ENCODE data around the gene NOS1AP.
"Not testable (repeated sequence)": the region's sequence is repeated elsewhere in the genome, so short reads cannot be mapped to it uniquely, and the experiment has no call there.

The NOS1AP gene

DNA sequence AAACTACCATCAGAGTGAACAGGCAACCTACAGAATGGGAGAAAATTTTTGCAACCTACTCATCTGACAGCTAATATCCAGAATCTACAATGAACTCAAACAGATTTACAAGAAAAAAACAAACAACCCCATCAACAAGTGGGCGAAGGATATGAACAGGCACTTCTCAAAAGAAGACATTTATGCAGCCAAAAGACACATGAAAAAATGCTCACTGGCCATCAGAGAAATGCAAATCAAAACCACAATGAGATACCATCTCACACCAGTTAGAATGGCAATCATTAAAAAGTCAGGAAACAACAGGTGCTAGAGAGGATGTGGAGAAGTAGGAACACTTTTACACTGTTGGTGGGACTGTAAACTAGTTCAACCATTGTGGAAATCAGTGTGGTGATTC lies 104.1 kb downstream of the NOS1AP start:
- not testable (repeated sequence) for DNase-seq

DNA sequence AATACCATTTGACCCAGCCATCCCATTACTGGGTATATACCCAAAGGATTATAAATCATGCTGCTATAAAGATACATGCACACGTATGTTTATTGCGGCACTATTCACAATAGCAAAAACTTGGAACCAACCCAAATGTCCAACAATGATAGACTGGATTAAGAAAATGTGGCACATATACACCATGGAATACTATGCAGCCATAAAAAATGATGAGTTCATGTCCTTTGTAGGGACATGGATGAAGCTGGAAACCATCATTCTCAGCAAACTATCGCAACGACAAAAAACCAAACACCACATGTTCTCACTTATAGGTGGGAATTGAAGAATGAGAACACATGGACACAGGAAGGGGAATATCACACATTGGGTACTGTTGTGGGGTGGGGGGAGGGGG lies 104.5 kb downstream of the NOS1AP start:
- DNase-seq = not testable (repeated sequence)

DNA sequence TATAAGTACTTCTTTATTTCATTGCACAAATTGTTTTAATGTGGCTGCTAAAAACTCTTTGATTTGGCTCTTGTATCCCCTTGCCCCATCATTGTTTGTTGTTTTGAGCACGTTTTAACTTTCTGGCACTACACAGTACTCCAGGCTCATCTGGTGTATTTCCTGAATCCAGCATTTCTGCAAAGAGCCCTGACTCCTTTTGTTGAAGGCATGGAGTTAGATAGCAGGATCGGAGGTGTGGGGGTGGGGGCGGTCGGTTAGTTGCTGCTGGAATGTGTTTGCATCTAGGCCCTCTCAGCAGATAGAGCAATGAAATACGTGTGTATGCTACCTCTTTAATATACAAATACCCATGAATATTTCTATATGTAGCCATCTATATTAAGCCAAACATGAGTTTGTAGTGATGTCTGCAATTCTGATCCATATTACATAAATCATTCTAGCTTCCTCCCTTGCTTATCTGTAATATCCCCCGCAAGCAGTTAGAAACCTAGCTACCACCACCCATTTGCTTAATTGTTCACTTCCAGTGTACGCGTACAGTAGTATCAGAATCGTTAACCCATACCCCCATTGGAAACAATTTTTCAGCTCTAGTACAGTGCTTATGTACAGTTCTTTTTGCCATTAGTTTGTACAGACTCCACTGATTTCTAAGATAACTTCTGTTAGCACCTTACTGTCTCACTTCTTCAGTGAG lies 106.0 kb downstream of the NOS1AP start:
- DNase-seq = no peak

DNA sequence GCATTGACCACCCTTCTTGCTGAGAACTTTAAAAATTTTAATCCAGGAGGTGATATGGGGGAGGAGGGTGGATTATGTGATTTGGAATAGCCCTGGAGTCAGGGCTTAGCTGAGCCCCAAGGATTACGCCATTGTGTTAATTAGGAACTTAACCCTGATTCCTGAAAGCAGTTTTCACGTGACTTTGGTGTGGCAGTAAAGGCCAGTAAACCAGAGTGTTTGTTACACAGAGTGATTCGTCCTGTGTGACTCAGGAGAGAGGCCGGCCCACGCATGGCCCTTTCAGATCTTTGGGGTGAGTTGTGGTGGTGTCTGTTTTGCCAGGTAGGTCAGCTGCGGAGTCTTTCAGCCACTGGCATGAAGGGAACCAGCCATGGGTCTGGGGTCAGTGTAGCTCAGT lies 107.6 kb downstream of the NOS1AP start:
- DNase-seq = no peak

DNA sequence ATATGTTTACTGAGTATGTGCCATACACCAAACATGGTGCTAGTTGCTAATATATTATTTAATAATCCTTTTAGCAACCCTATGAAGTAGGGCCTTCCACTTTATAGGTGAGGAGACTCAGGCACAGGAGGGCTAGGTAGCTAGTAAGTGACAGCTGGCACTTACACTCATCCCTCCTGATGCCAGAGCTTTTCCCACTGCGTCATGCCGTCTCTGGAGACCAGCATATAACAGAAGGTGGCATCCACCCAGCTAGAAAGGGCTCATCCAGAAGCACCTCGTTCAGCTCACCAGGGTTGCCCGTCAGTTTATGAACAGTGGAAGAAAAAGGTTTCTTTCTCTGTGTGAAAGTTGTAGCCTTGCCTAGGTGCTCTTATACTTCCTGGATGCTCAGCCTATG lies 108.9 kb downstream of the NOS1AP start:
- no peak for DNase-seq

DNA sequence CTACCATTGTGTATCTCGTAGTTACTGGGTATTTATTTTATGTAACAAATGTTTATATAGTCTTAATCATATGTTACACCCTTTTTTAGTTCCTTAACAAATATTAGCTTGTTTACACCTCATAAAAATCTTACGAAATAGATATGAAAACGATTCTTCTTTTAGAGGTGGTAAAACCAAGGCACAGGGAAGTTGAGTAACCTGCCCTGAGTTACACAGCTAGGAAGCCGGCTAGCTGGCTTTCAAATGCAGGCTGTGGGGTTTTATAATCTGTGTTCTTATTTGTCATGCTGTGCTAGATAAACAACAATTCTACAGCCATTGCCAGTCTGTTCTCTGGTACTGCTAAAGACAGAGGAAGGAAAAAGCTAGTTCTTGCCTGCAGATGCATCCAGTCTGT lies 109.6 kb downstream of the NOS1AP start:
- DNase-seq = no peak

DNA sequence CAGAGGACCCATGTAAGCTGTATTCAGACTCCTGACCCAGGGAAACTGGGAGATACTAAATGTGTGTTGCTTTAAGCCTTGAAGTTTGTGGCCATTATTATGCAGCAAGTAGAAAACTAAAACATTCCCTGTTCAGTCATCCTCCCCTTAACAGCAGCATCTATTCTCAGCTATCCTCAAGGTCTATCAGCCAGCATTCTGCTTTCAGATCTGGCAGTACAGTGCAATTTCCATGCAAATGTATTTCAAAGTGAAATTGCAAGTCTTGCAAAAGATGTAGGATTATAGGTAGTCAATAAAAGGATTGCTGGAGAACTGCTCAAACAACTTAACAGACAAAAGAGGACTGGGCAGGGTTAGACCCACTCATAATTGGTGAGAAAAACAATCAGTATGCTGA lies 111.3 kb downstream of the NOS1AP start:
- no peak for DNase-seq

DNA sequence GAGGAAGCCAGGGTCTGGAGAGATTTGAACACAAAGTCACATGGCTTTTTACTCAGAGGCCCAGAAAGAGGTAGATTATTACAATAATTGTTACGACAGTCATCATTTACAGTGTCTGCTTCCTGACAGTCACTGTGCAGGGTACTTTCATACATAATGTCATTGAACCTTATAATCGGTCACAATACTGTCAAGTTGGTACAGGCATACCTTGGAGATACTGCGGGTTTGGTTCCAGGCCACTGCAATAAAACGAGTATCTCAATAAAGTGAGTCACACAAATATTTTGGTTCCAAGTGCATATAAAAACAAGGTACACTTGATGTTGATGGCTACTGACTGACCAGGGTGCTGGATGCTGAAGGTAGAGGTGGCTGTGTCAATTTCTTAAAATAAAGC lies 112.6 kb downstream of the NOS1AP start:
- DNase-seq = no peak

DNA sequence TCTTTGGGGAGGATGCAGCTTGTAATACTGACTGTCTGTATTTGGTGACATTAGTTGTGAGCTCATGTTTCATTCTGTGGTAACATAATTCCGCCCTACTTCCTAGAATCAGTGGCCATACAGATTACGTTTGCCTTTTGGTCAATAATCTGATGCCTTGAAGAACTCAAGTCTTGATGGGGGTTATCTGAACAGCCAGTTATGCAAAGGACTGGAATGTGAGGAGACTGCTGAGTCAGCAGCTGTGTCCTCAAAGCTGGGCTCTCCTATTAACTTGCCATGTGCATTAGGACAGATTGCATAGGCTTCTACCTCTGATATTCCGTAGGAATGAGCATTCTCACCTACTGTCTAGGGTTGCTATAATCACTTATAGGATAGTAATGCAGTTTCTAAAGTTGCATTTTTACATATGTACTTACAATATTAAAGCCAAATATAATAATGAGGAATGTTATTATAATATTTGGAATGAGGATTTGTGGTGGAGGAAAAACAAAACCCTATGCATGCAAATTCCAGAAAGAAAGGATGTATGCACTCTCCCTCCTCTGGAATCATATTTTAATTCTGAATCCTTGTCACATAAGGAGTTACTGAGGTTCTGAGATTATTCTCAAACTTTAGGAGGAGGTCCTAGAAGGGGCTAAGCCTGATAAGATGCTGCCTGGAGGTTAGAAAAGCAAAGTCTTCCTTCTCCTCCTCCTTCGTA lies 116.0 kb downstream of the NOS1AP start:
- no peak for DNase-seq

DNA sequence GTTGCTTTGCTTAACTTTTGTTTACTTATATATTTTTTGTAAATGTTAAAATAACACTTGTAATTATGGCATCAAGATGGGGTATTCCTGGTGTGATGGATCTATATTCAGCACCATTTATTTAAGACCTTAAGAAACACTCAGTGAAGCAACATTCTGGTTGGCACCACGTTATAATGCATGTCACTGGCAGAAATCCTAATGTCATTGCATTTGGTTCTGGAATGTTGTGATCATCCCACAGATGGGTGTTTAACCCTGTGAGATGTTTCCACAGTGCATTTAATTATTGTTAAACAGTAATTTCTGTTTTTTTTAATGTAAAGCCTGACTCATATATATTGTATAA lies 116.5 kb downstream of the NOS1AP start:
- DNase-seq = no peak

DNA sequence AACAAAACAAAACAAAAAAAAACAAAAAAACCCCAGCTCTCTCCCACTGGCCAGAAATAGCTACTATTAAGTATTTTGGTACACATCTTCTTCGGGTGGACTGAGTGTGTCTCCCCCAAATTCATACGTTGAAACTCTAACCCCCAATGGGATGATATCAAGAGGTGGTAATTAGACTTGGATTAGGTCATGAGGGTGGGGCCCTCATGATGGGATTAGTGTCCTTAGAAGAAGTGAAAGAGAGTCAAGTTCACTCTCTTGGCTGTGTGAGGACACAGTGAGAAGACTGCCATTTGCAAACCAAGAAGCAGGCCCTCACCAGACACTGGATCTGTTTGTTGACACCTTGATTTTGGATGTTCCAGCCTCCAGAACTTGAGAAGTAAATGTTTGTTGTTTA lies 116.9 kb downstream of the NOS1AP start:
- no peak for DNase-seq

DNA sequence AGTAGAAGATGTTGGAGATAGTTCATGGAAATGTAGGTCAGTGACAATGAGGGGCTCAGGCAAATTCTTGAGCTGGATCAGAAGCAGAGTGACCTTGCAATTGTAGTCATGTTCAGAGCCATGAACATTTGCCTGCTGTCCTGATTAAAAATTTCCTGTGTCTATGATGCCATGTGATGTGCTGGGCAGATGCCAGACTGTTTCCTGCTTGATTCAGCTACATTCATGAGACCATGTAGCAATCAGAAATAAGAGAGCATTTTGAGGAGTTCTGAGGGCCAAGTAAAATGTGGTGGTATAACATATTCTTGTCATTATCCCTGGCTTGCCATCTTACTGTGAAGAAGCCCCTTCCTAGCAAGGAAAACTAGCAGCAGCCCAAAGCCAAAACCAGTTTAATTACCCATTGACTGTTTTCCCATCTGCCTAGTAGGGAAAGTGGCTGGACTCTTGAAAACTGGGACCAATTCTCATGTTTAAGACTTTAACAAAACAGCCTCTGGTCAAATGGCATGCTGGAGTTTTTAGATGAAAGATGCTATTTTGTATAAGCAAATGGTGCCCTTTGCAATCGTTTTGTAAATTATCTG lies 118.3 kb downstream of the NOS1AP start:
- DNase-seq = no peak

DNA sequence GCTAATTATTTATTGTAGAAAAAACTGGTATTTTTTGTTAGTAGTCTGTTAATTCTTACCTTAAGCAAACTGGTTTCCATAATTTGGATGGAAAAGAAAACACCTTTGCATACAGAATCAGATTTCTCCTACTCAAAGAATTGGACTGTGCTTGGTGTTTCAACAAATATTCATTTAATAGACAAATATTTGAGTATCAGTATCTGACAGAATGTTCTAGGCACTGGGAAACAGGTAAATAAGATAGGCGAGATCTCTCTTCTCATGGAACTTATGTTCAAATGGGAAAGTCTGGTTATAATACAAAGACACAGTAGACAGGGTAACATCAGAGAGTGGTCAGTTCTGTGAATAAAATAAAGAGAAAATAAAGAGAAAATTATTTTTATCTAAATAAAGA lies 119.9 kb downstream of the NOS1AP start:
- DNase-seq = no peak

DNA sequence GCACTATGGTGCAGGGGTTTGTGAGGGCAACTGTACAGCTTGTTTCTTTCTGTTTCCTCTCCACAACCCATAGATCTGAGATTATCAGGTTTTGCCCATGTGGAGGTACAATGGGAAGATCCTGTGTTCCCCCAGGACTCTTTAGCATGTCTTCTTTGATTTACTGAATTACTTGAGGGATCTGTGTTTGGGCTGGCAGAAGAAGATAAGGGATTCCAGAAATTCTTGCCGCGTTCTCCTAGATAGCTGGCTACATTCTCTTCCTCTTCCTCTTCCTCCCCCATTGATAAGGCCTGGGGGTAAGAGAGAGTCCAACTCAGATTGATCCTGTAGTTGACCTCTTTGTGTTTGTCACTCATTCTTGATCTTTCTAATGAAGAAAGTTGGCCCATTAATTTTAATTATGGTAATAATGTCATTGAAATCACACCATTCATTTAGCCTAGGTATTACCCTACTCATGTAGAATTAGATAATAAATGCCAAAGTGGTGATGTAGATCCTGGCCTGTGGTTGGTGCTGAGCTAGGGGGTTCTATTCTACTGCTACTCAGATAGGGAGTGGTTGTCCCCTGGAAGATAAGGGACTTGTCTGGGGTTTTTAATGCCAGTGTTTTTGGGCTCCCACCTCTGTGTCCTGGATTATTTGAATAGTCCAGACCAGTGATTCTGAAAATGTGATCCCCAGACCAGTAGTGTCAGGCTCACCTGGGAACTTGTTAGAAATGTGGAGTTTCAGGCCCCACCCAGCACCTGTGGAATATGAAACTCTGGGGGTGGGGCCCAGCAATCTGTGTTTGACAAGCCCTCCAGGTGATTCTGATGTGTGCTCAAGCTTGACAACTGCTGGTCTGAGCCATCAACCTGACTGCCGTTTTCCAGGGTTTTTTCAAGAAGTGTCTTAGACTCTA lies 122.2 kb downstream of the NOS1AP start:
- no peak for DNase-seq

DNA sequence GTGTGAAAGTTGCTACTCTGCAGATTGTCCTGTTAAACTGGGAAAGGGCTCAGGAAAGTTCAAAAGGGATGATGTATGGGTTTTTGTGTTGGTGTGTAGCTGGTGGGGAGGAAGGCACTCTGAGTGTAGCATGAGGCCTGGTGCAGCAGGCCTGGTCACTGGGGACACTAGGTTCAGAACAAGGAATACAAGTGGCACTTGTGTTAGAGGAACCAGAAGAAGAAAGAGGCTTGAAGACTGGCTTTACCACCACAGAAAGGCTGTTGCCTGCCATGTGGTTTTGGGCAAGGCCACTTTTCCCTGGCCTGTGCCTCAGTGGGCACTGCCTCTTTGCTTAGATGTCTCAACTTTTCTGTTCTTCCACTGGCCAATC lies 122.8 kb downstream of the NOS1AP start:
- DNase-seq = no peak

DNA sequence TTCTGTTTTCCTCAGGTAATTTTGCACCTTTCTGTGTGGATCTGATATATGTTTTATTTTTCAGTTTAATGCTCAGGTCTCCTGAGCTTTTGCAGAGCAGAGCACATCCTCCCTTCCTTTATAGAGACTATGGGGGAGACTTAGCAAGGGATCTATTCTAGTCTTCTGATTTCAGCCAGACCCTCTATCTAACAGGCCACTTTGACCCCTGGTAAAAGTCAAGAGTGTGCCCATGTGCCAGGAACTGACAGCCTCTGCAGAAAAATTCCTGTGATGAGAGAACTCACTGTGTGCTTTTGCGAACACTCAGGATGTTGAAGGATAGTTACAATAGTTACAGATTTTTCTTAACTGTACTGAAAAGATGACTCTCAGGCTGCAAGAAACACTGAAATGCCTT lies 123.3 kb downstream of the NOS1AP start:
- DNase-seq = no peak

DNA sequence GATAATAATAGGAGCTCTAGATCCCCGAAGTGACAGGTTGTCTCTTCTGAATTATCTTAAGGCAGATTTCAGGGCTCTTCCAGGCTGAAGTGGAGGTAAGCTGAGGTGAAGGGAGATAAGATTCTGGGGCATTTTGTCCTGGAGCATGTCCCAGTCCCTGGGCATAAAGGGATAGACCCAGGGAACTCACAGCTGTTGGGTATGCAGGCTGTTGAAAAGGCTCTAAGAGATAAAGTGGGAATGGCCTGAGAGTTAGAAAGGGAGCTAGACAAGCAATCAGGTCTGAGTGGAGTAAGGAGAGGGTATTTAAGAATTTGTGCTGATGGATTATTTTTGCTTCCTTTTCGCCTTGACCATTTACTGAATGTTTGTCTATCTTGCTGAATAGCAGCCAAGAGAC lies 123.7 kb downstream of the NOS1AP start:
- no peak for DNase-seq

DNA sequence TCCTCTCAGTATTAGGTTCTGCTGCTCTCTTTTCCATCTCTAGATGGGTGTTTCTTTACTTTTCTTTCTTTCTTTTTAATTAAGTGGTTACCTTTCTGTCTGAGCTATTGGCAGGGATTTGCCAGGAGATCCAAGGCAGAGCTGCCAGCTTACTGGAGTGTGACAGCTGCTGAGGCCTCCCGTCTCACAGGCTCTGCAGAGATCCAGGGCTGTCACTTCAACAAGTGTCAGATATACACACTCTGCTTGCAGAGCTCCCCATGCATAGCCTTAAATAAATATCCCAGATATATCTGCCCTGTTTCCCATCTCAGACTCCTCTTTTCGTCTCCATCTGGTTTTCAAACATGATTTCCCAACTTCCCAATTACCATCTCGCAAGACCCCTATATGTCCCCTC lies 124.3 kb downstream of the NOS1AP start:
- DNase-seq = no peak

DNA sequence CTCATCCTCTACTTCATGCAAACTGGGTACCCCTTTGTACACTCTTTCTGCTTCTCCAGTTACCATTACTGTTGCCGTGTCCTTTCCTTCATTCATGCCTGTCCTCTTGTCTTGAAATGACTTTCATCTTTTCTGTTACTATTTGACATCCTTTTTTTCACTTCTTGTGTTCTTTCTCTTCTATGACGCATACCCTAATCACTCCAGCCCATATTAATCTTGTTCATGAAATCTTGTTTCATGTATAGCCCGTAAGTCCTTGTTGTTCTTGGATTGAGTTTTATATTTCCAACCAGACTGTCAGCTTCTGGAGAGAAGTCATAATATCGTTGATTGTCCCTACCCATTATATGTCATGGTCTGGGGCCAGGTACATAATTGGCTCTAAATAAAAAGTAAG lies 126.1 kb downstream of the NOS1AP start:
- DNase-seq = no peak

DNA sequence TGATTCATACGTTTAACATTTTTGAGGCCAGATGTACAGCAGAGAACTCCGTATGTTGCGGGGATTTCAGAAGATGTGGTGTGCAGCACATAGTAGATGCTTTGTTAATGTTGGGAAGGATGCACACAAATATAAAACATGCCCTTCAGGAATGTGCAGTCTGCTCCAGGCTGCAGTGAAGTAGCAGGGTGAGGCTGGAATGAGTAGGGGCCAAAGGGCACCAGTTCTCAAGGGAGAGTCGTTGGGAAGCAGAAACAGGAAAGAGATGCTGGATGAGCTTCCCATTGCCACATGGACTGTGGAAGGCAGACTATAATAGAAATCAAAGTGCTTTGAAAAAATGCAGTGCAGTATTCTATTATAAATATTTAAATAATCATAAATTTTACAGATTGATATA lies 126.9 kb downstream of the NOS1AP start:
- no peak for DNase-seq

DNA sequence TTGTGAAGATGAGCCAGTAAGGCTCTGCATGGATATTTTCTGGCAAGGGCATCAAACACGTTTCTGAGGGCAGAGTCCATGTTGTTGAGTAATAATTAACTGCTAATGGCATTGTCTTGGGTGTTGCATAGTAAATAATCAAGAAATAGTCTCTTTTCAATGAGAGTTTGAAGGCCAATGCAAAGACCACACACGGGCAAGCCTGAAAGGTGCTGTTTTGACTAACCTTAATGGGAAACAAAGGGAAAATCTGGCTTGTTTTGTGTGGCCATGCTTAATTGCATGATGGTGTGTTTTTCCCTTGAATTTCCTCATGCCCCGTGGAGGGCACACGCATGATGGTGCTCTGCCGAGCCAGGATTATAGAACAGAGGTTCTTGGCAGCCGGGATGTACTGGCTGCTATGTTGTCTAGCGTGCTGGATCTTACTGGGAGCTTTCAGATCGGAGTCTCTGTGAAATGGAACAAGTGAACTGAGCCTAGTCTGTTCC lies 127.6 kb downstream of the NOS1AP start:
- DNase-seq = no peak

DNA sequence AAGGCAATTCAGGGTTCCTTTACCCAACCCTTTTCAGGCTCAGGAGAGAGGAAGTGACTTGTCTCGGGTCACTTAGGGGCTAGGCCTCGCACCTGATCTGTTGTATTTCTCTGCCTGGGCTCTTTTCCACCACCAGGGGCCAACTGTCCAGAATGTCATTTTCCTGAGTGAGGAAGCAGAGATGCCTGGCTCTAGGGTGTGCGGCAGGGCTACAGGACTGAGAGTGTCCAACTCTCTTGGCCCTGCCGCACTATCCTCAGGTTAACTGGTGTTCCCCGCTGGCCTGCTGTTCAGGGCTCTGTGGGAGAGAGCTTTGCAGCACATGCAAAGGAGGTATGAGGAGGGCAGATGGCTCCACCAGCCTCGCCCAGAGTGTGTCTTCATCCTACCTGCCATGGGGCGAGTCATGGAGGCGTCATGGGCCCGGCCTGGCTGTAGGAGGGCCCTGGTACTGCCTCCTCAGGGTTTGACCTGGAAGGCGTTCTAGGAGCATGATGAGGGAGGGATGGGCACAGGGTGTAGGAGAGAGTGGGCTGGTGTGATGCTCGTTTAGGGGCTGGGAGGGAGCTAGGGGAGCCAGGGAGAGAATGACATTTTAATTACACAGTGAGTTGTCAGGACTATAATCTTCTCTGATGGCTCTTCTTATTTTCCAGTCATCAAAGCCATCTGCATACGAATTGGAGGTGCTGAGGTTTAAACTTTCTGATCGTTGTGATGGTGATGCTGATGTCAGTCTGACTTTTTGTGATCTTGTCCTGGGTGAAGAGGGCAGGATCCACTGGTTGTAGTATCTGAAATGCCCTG lies 128.3 kb downstream of the NOS1AP start:
- no peak for DNase-seq
